Kidney glomerular epithelial cell (primary cell): Measurements from ENCODE around the gene GPC2.
"Not testable (repeated sequence)": the region's sequence is repeated elsewhere in the genome, so short reads cannot be mapped to it uniquely, and the experiment has no call there.

Experiments used
- DNase-seq: peaks from one replicate; lab custom pipeline; 2025; lab: John Stamatoyannopoulos, UW

GPC2 gene

DNA sequence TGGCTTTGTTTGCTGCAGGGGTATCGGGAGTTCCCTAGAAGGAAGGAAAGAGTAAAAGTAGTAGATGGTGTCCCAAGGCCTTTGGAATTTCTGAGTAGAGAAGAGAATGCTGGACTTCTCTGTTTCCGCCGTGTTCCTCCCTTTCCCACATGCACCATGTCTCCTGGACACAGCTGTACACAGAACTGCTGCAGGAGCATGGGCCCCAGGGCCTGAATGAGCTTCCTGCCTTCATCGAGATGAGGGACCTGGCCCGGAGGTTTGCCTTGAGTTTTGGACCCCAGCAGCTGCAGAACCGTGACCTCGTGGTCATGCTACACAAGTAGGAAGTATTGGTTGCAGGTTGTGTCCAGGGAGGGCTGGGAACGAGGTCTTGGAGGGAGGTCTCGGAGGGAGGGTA is 27.3 kb upstream of the GPC2 start:
- no peak for DNase-seq

GRCh38 chr7:100200693-100201092 is 23.5 kb upstream of the GPC2 start:
- no peak for DNase-seq

- DNase-seq: no peak
Measured at GRCh38 chr7:100198266-100198665, 21.1 kb upstream of the GPC2 start.

GRCh38 chr7:100195901-100196322 is 18.7 kb upstream of the GPC2 start:
- DNase-seq: not testable (repeated sequence)

GRCh38 chr7:100195222-100195621 is 18.0 kb upstream of the GPC2 start:
- DNase-seq: no peak

DNA sequence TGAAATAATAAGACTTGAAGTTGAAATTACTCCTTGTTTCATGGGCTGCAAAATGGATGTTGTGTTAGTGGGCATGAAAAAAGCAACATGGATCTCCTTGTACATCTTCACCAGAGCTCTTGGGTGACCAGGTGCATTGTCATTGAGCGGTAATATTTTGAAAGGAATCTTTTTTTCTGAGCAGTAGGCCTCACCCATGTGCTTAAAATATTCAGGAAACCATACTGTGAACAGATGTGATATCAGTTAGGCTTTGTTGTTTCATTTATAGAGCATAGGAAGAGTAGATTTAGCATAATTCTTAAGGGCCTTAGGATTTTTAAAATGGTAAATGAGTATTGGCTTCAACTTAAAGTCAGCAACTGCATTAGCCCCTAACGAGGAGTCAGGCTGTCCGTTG is 15.8 kb upstream of the GPC2 start:
- no peak for DNase-seq

- DNase-seq: not testable (repeated sequence)
Measured at GRCh38 chr7:100192281-100192862, 15.2 kb upstream of the GPC2 start.

DNA sequence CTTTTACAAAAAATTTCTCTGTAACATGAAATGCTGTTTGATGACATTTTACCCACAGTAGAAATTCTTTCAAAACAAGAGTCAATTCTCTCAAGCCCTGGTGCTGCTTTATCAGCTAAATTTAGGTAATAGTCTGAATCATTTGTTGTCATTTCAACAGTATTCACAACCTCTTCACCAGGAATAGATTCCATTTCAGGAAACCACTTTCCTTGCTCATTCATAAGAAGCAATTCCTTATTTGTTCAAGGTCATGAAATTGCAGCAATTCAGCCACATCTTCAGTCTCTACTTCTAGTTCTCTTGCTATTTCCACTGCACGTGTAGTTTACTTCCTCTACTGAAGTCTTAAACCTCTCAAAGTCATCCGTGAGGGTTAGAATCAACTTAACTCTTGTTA is 14.6 kb upstream of the GPC2 start:
- DNase-seq: peak; percentile 14

- DNase-seq: peak; percentile 53
Measured at GRCh38 chr7:100190048-100190711, 13.0 kb upstream of the GPC2 start.

DNA sequence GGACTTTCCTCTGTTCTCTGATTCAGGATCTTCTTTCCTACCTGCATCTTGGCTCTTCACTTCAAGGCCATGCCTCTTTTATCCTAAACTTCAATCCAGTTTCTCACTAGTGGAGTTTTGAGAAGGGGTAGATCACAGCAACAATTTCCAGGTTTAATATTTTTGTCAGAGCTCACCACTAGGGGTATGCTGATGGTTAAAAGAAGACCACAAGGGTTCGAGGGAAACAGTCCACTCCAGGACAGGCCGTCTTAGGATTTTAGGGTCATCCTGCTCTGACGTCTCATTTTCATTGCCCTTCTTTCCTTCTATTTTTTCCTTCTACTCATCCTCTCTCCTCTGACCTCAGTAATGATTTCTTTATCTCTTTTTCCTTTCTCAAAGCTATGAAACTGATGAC is 11.9 kb upstream of the GPC2 start:
- no peak for DNase-seq

DNA sequence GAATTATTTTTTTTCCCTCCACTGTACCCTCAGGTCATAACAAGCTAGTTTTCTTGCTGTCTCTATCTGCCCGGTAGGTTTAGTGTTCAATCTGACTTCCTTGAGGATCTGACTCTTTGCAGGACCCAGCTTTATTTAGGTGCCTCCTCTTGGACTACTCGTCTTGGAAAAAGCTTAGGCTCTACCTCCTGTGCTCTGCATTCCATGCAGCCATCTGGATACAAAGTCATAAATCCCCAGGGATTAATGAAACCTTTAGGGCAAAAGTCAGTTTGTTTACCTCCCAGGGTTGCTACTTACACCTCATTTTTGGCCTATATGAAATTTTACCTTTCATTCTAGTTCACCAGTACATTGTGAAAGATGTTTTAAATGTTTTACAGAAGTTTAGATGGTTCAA is 8.5 kb upstream of the GPC2 start:
- DNase-seq: no peak

GRCh38 chr7:100183090-100183489 is 5.9 kb upstream of the GPC2 start:
- not testable (repeated sequence) for DNase-seq

DNA sequence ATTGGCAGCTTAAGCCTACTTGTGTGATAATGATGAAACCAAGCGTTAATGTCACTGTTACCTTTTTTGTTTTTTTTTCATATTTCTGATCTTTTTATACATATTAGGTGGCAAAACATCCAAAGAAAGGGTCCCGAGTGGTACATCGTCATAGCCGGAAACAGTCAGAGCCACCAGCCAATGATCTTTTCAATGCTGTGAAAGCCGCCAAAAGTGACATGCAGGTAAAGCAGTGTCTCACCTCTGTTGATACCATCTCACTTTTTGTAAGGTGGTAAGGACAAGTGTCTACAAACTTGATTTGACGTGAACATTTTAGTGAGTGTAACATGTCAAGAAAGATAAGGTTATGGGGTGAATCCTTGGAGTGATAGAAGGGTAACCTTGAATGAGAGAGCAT is 5.4 kb upstream of the GPC2 start:
- not testable (repeated sequence) for DNase-seq

- DNase-seq: not testable (repeated sequence)
Measured at GRCh38 chr7:100180084-100180483, 2.9 kb upstream of the GPC2 start.

DNA sequence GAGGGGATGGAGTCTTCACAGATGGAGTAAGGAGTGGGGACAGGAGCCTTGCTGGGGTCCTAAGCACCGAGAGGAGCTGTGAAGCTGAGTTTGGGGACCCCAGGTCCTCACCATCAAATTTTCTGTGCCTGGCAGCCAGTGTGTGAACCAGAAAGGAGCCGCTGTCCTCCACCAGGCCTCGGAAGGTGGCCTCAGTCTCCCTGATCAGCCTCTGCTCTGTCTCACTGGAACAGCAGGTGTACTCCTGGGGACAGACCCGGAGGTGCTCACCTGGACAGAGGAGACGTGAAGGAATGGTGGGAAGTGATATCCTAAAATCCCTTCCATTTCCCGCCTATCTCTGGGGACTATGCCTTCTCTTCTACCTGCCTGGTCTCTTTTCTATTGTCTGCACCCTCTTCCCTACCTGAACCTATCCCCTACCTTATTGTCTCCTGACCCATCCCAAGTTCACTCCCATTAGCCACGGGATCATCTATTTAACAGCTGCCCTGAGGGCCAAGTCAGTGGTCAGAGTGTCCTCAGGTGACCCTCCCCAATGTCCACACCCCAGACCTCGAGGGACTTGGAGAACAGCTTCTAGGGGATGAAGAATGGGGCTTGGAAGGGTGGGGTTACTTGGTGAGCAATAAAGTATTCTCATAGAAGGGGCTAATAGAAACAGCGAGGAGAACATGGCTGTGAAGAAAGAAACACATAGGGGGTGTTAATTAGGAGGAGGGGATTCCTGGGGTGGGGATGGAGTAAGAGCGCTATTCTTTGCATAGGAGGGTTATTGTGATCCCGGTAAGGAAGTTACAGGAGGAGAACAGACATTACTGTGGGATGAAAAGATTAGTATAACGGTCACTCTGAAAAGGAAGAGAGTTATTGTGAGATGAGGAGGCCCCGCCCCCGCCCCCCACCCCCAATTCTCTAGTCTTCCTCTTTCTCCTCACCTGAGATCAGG is 811 bp downstream of the GPC2 start:
- DNase-seq: no peak

- no peak for DNase-seq
Measured at GRCh38 chr7:100175296-100175935, 1.8 kb downstream of the GPC2 start.

DNA sequence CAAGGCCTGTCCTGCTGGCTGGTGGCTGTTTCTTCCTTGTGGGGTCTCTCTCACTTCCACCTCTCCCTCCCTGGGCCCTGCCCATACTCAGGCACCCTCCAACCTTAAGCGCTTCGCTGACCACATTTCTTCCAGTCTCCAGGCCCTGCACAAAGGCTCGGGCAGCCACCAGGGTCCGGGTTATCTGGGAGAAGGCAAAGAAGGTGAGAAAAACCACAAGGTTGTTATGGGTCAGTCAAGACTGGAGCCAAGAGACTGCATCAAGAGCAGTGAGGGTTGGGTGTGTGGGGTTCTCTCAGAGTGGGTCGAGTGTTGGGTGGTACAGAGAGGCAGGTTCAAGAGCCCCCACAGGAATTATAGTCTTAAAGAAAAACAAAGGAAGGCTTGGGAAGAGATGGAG is 2.6 kb downstream of the GPC2 start:
- DNase-seq: no peak

GRCh38 chr7:100173806-100174495 is 3.2 kb downstream of the GPC2 start:
- DNase-seq: no peak

GRCh38 chr7:100171840-100172239 is 5.3 kb downstream of the GPC2 start:
- no peak for DNase-seq

- DNase-seq: no peak
Measured at GRCh38 chr7:100171087-100171681, 6.0 kb downstream of the GPC2 start.
